Thoracic aorta (tissue), 2 donors: ENCODE data around the gene PBX3. TPM values are rescaled to one million over a fixed set of nuclear protein-coding genes. Genes with fewer than 3 reads are reported as not detected.

ENCODE experiments used
- ATAC-seq: fragments of 150-250 bp; one replicate; pipeline ENCODE4 v1.8.0; 2017; ENCODE audit warnings: low read depth; ENCODE audit not compliant: insufficient number of reproducible peaks, low FRiP score
- DNase-seq: peaks from one replicate; pipeline ENCODE4 v3.0.0-alpha.2; 2020; ENCODE audit warnings: low spot score
- H3K27ac ChIP-seq, 2 donors: fragments of 200-600 bp; sonication (generic); 1 replicate in 1 of 2; 2 replicates in 1 of 2; pipeline ENCODE4 v1.5.1; 2016; ENCODE audit warnings: mild to moderate bottlenecking in 2 of 2, moderate library complexity in 2 of 2
- H3K27me3 ChIP-seq: fragments of 200-600 bp; sonication (generic); replicated peaks from 2 replicates; pipeline ENCODE4 v1.6.0; 2016; ENCODE audit warnings: mild to moderate bottlenecking; ENCODE audit not compliant: insufficient read depth
- H3K36me3 ChIP-seq: fragments of 200-600 bp; sonication (generic); one replicate; pipeline ENCODE4 v1.5.1; 2016
- H3K4me1 ChIP-seq, 2 donors: fragments of 200-600 bp; sonication (generic); 1 replicate in 1 of 2; 2 replicates in 1 of 2; pipeline versions ENCODE4 v1.5.1 to v1.6.0; 2016; ENCODE audit warnings: low read depth in 2 of 2, mild to moderate bottlenecking in 1 of 2; ENCODE audit not compliant: control insufficient read depth in 1 of 2
- H3K4me3 ChIP-seq: fragments of 200-600 bp; sonication (generic); 2 replicates; pipeline ENCODE4 v1.5.1; 2016; ENCODE audit warnings: mild to moderate bottlenecking
- H3K9me3 ChIP-seq: fragments of 200-600 bp; sonication (generic); 2 replicates; pipeline ENCODE4 v1.5.1; 2016
- total RNA-seq, 2 donors: library from RNA; depleted of rRNA; stranded (reverse); fragments of >200 nt; gene quantifications; one replicate each; pipeline versions ENCODE4 v1.1.0 to v1.2.3, GENCODE V29; 2016
- TF ChIP-seq, protein P1 (sequence below): fragments of 200-600 bp; sonication (generic); IDR thresholded peaks from one replicate; pipeline ENCODE4 v1.5.1; 2019; ENCODE audit warnings: antibody characterized with exemption

The PBX3 gene
- total RNA-seq, 2 donors from 2014 or later = 23.9 to 34.8 TPM

DNA sequence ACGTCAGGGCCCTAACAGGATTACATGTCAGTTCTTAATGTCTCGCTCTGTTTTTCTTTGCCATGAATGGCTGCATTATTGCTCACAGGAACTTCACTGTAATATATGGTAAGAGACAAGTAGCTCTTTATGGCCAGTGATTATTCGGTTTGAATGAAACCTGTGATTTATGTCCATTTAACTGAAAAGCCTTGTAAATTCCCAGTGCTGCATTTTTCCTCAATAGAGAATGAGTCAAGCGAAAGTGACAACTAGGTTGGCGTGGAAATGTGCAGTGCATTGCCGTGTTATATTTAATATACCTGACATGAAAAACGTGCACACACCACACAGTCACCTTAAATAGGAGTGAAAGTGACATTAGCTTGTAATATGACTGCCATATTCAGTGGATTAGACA, 163.1 kb downstream of the PBX3 start:
- ATAC-seq = no peak
- Histone ChIP-seq H3K36me3 (no peaks in the 10 kb centered on the region), H3K4me3 (no peak overlapping the region), H3K9me3 (no peaks in the 10 kb centered on the region), H3K27me3 (no peaks in the 10 kb centered on the region), H3K4me1 (peaks cover 0 to 4% of the 10 kb centered on the region in 2 donors), H3K27ac (no peak overlapping the region)
- DNase-seq = no peak
- TF ChIP-seq, protein P1, sequence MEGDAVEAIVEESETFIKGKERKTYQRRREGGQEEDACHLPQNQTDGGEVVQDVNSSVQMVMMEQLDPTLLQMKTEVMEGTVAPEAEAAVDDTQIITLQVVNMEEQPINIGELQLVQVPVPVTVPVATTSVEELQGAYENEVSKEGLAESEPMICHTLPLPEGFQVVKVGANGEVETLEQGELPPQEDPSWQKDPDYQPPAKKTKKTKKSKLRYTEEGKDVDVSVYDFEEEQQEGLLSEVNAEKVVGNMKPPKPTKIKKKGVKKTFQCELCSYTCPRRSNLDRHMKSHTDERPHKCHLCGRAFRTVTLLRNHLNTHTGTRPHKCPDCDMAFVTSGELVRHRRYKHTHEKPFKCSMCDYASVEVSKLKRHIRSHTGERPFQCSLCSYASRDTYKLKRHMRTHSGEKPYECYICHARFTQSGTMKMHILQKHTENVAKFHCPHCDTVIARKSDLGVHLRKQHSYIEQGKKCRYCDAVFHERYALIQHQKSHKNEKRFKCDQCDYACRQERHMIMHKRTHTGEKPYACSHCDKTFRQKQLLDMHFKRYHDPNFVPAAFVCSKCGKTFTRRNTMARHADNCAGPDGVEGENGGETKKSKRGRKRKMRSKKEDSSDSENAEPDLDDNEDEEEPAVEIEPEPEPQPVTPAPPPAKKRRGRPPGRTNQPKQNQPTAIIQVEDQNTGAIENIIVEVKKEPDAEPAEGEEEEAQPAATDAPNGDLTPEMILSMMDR = no peak

DNA sequence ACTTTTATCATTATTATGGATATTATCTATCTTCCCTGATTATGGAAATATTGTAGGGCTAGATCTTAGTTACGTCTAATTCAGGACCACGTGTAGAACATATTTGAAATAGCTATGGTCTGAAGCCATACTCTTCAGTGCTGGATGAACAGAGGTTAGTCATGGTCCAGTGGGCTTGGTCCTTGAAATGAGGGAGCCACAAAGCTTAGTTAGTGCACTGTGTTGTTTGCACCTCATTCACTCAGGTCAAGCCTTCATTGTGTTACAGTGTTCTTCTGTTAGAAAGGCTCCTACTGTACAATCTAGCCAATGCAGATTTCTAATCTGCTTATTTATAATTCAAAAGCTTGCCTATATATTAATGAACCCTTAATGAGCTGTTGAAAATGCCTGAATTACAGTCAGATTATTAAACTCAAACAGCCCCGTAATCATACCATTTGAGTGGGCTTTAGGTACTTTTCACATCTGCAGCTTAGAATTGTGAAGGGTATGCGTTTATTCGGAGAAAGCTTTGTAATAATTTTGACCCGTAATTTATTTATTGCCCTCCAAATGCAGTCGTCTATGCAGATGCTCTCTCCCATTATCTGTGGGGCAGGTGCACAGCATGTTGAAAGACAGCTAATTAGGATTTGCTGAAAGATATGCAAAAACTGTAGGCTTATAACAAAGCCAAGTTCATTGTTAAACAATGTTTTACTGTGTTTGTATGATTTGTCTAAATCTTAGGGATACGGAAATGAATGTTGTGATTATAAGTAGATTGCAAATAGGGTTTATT, 164.9 kb downstream of the PBX3 start:
- Histone ChIP-seq H3K4me3 (no peak overlapping the region), H3K36me3 (no peaks in the 10 kb centered on the region), H3K27ac (no peak overlapping the region), H3K9me3 (no peaks in the 10 kb centered on the region), H3K4me1 (no peaks in the 10 kb centered on the region), H3K27me3 (no peaks in the 10 kb centered on the region)
- TF ChIP-seq, protein P1 = no peak
- DNase-seq = no peak
- ATAC-seq = no peak

DNA sequence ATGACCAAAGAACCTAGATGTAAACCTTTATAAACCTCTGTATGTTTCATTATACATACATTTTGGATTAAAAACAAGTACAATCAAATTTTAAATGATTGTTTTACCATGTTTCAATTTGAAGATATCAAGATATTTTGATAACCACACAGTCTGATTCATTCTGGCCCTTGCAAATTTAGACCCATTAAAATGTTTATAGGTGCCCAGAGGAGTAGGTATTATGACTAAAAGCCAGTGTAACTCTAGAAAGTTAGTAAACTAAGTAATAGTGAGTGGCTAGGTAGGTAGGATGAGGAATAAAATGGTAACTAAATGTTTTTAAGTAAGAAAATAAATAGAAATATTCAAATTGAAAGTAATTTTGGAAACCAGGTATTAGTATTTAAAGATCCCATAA, 165.5 kb downstream of the PBX3 start:
- Histone ChIP-seq H3K4me1 (no peaks in the 10 kb centered on the region), H3K9me3 (no peaks in the 10 kb centered on the region), H3K36me3 (no peaks in the 10 kb centered on the region), H3K4me3 (no peak overlapping the region), H3K27me3 (no peaks in the 10 kb centered on the region), H3K27ac (no peak overlapping the region)
- TF ChIP-seq, protein P1 = no peak
- ATAC-seq = no peak
- DNase-seq = no peak

DNA sequence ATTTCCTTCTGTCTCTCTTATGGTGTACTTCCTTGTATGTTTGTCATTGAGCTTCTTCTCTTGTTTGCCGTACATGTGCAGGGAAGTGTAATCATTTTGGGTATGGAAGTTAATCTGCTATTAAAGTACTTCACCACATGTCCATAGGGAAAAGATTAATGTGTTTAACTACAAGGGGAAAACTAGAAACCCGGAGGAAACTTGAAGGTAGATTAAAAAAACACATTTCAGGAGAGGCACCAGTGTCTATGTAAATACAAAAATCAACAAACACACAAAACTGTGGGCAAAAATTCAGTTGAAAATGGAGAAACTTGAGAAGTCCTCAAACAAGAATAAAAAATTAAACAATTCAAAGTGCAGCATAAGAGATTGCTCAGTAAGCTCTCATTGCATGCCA, 166.4 kb downstream of the PBX3 start:
- Histone ChIP-seq H3K9me3 (no peaks in the 10 kb centered on the region), H3K27ac (no peak overlapping the region)
- ATAC-seq = no peak

DNA sequence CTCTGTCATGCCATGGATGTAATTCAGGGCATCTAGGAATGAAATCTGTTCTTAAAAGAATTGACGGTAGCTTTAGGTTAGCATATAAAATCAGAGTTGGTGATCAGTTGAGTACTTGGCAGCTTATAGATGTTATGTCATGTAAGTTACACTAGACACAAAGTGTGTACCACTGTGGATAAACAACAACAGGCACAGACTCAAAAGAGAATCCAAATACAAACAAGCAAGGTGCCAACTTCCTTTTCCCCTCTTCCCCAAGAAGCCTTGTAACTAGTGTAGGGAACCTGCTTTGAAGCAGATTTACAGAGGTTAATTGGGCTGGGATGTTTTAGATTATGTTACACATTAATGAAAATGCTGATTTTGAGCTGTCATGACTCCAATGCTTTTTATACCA, 167.2 kb downstream of the PBX3 start:
- Histone ChIP-seq H3K4me1 (no peaks in the 10 kb centered on the region), H3K36me3 (no peaks in the 10 kb centered on the region), H3K9me3 (no peaks in the 10 kb centered on the region), H3K27me3 (no peaks in the 10 kb centered on the region), H3K27ac (no peak overlapping the region), H3K4me3 (no peak overlapping the region)
- TF ChIP-seq, protein P1 = no peak
- no peak for ATAC-seq
- no peak for DNase-seq

More for the DNA sequence above, 166.4 kb downstream of the PBX3 start:
- Histone ChIP-seq H3K4me3 (no peak overlapping the region), H3K27me3 (no peaks in the 10 kb centered on the region), H3K36me3 (no peaks in the 10 kb centered on the region), H3K4me1 (no peaks in the 10 kb centered on the region)
- DNase-seq = no peak
- TF ChIP-seq, protein P1 = no peak
